HG02588 (cell line): ENCODE data around the gene ENGASE.
"Not testable (repeated sequence)": the region's sequence is repeated elsewhere in the genome, so short reads cannot be mapped to it uniquely, and the experiment has no call there.

ENCODE experiments used
- ATAC-seq: cut with Tn5 transposase; IDR thresholded peaks from one replicate; pipeline ENCODE4 v1.9.1; 2021; ENCODE audit warnings: mild to moderate bottlenecking, moderate library complexity; ENCODE audit not compliant: unreplicated experiment

Gene ENGASE

GRCh38 chr17:79074649-79075445, at the start of gene ENGASE:
Gene ENGASE (plus strand): TSS chr17:79074824. CDS start chr17:79074945, 121 bp downstream.
- ATAC-seq, result peak; percentile 92

DNA sequence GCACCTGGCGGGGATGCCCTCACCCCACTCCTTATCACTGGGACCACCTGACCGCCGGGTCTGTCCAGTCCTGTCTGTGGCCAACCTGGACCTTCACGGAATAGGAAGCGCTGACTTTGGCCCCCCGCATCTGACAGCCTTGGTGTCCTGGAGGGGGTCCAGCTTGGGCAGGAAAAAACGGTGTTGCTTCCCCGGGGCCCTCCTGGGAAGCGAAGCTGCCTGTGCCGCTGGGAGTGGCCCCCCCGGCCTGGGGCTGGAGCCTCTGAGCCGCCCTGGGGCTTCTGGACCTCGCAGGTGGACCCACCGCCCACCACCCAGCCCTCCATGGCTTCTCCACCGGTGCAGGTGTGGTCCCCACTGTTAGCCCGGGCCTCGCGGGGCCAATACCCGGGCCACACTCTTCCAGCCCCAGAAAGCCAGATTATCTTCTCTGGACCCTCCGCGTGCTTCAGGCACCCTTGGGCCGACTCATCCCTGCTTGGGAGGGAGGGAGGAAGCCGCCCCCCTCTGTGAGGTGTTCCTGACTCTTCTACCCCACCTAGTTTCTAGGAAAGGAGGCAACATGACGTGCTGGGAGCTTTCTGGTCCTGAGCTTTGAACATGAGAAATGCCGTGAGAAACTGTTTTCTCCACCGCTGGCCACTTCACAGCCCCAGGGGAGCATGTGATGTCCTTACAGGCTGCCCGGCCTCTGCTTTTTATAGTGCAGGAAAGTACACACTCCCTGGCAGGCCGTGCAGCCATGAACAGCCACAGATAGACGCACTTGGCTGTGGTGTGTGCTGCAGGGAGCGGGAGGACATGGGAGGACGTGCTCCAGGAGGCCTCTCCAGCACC, 49.5 kb upstream of the ENGASE start:
- ATAC-seq, result no peak

DNA sequence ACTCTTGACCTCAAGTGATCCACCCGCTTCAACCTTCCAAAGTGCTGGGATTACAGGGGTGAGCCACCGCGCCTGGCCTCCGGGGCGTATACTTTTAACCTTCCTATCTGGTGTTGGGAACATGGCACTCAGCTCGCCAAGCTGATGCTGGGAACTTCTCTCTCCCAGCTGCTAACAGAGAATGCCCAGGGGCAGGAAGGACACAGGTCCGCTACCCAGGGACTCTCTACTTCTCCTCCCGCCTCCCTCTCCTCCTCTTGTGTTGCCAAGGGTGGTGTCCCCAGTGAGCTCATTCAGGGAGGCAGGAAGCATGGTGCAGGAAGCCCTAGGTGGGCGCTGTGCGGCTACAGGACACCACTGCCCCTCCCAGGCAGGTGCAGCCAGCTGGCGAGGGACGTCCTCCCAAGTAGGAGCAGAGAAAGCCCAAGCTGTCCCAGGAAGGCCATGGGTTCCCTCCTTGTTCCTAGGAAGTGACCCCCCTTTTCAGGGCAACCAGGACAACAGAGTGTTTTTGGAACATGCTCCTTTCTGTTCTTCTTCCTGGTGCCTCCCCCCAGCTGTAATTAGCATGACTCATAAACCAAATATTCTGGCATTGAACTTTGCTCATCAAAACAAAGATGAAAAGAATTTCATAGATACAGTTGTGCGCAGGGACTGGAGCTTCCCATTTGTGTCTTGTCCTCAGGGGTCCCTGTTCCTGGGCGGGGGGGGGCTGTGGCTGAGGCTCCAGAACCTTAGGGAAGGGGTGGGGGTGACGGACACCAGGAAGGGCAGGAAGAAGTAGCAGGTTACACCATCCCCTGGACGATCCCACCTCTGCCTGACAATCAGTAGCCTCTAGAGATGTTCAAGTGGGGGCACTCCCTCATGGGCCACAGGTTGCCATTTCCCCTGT, 48.0 kb upstream of the ENGASE start:
- no peak for ATAC-seq

DNA sequence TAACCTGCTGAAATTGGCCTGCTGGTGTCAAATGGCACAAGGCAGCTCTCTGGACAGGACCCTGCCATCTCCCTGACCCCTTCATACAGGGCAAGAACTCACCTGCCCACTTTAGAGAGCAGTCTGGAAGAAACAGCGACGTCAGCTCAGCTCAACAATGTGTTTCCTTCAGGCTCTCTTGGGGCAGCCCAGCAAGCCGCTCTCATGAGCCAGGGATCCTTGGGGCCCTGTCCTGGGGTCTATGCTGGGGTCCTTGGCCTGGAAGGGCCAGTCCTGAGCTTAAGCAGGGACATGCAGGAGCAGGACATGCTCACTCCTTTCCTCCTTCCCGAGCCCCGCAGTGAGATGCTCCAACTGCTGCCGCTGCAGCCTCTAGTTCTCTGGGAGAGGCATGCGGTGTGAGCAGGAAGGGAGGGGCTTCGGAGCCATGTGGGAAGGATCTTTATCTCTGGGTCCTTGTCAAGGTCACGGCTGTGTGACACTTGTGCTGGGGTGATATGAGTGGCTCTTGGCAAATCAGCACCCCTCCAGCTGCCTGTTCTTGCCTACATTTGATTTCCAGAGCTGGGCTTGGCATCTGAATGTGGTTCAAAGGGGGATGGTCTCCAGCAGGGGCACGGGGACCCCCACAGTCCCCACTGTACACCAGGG, 47.2 kb upstream of the ENGASE start:
- ATAC-seq, result no peak

DNA sequence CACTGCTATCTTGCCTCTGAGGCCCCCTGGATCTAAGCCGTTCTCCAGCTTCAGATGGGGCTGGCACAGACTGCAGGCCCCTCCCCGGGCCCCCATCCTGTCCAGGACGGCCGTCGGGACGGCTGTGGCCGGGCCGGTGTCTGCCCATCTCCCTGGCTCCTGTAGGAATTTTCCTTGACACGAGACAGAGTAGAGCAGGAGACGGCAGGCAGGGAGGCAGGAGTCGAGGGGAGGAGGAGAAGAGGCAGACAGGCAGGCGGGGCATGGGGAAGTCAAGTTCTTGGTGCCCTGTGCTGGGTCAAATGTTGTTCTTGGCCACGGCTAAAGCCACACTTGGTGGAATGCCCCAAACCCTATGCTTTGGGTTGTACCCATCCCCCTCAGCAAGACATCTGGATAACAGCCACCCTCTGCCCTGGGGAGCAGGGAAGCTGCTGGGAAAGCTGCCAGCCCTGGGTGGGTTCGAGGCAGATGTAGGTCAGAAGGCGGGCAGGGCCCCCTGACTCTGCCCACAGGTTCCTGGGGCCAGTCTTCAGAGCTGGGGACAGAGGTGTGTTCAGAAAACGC, 46.6 kb upstream of the ENGASE start:
- ATAC-seq, result no peak

DNA sequence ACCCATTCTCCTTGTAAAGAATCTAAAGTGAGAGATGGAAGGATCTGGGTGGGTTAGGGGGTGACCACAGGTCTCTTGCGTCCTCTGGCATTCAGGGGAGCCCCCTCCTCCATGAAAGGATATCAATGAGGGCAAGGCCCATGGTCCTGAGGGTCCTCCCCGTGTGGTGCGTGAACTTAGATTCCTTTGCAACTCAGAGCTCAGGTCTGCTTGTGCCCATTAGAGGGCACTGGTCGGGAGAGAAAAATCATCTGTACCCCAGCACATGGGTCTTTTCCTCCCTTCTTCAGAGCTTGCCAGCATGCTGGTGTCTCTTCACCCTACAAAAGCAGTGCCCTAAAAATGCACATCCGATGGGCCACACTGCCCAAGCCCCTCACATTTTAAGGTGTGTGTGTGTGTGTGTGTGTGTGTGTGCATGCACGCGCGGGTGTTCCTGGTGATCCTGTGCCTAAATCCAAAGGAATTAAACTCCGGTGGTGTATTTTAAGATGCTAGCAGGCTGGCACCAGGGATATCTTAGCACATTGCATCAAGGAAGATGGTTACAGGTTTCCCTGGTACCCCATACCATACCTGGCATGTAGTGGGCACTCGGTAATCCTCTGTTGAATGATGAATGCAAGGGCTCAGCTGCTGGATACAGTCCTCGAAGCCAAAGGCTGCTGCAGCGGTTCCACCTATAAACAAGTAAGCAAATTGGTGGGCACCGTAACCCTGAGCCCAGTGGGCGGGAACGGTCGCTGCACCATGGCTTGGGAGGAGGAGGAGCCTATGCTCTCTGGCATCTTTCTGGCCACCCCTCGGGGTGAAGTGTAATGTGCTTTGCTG, 45.9 kb upstream of the ENGASE start:
- no peak for ATAC-seq

DNA sequence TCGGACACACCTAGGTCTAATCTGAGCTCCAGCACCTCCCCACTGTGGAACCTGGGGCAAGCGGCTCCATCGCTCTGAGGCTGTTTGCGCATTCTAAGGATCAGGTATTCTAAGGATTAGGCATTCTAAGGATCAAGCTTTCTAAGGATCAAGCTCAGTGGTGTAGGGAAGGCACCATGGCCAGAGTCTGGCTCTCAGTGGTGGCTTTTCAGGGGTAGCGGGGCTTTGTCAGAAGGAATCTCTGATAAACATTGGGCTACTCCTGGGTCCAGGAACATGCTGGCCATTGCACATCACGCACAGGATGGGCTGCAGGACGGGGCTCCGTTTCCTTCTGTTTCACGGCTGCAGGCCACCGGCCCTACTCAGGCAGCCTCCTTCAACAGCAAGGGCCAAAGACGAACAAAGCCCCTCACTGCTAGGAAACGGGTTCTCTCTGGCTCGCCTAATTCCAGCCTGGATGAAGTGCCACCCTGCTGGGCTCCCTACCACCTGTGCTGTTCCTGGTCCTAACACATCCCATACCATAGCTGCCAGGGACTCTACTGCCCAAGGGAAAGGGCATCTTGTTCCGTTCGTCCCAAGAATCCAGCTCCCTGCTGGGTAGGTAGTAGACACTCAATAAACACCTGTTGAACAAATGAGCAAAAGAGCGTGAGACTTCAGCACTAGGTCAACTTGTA, 45.2 kb upstream of the ENGASE start:
- ATAC-seq, result no peak

DNA sequence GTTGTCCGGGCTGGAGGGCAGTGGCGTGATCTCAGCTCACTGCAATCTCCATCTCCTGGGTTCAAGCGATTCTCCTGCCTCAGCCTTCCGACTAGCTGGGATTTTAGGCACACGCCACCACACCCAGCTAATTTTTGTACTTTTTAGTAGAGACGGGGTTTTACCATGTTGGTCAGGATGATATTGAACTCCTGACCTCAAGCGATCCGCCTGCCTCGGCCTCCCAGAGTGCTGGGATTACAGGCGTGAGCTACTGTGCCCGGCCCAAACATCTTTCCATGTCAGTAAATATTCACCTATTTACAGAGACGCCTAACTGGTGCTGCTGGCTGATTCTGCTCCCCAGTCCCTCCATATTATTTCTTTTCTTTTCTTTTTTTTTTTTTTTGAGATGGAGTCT, 44.0 kb upstream of the ENGASE start:
- ATAC-seq, result not testable (repeated sequence)

- ATAC-seq, result no peak
These were observed 42.4 kb upstream of the ENGASE start for GRCh38 chr17:79031996-79032875.

GRCh38 chr17:79033046-79033616, 41.5 kb upstream of the ENGASE start:
- ATAC-seq, result no peak

GRCh38 chr17:79033741-79034501, 40.7 kb upstream of the ENGASE start:
- ATAC-seq, result no peak

- ATAC-seq, result no peak
These were observed 39.6 kb upstream of the ENGASE start for GRCh38 chr17:79034931-79035485.

GRCh38 chr17:79035686-79036085, 38.9 kb upstream of the ENGASE start:
- ATAC-seq, result no peak

DNA sequence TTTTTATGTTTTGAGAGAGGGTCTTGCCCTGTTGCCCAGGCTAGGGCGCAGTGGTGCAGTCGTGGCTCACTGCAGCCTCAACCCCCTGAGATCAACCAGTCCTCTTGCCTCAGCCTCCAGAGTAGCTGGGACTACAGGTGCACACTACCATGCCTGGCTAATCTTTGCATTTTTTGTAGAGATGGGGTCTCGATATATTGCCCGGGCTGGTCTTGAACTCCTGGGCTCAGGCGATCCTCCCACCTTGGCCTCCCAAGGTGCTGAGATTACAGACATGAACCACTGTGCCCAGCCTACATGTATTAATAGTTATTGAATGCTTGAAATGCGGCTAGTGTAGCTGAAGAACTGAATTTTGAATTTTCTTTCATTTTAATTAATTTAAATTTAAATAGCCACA, 38.4 kb upstream of the ENGASE start:
- ATAC-seq, result no peak

- no peak for ATAC-seq
These were observed 38.0 kb upstream of the ENGASE start for GRCh38 chr17:79036596-79036995.

DNA sequence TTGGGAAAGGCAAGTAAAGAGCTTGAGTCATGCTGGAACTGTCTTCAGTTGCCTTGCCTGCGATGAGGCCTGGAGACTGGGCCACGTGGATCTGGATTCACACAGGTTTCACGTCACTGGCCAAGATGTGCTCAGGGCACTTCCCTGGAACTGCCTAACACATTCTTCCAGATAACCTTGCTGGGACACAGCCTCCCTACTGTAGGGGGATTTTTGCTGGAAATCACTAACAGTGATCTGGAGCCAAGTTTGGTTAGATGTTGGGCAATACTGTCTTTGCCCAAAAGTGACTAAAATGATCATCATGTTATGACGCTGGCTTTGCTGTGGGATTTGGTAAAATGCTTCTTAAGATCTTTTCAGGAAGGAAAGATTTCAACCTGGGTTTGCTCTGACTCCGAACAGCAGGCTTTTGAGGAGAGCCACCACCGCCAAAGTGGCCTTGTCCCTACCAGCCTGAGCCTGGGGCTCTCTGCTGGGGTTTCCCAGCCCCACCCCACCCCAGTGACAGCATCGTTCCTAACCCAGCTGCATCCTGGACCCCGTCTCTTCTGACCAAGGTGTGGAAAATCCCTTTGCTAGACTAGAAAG, 36.0 kb upstream of the ENGASE start:
- no peak for ATAC-seq
